Endothelial cell of umbilical vein (primary cell): ENCODE results near the gene PIKFYVE. TPM values are rescaled to one million over a fixed set of nuclear protein-coding genes. Genes with fewer than 3 reads are reported as not detected.

ENCODE experiments used
- BruUV-seq: library from RNA; stranded (reverse); fragments of 400-500 nt; replicated peaks from 2 replicates; lab custom pipeline; 2021; lab: Mats Ljungman, UMichigan
- CTCF ChIA-PET: fragments of 300-600, 350-600 bp; sonication (Branson Sonifier 250); formaldehyde crosslinking; loops from one replicate; lab custom pipeline; 2021; ENCODE audit warnings: antibody characterized with exemption, inconsistent platforms; lab: Charles Lee
- POLR2A ChIA-PET: fragments of 300-600, 350-600 bp; sonication (Branson Sonifier 250); formaldehyde crosslinking; loops from one replicate; lab custom pipeline; 2021; ENCODE audit warnings: antibody characterized with exemption, inconsistent platforms; lab: Charles Lee
- DNase-seq: peaks from one replicate; pipeline ENCODE4 v3.0.0-alpha.2; 2011; ENCODE audit warnings: low read depth, low spot score
- FAIRE-seq: peaks from 2 replicates; lab custom pipeline; 2011; peaks lifted over from hg19 to GRCh38; lab: Jason Lieb, UNC
- H2AFZ ChIP-seq: 2 replicates; pipeline ENCODE4 v1.6.0; 2012; ENCODE audit warnings: low read depth, low read length, control low read depth, inconsistent platforms
- H3K27ac ChIP-seq: 2 replicates; pipeline ENCODE4 v1.5.1; 2011; ENCODE audit warnings: low read depth, mild to moderate bottlenecking, control low read depth, low read length, moderate library complexity; ENCODE audit not compliant: insufficient read depth
- H3K27me3 ChIP-seq, 2 experiments: 2 replicates each; pipeline versions ENCODE4 v1.6.0 to v1.6.1; 2011; ENCODE audit warnings: low read length in 2 of 2, mixed read lengths in 1 of 2; ENCODE audit not compliant: control insufficient read depth in 2 of 2, insufficient read depth in 2 of 2
- H3K36me3 ChIP-seq, 2 experiments: 2 replicates in 1 of 2; 3 replicates in 1 of 2; pipeline ENCODE4 v1.5.1; 2011; ENCODE audit warnings: low read length in 2 of 2, mild to moderate bottlenecking in 1 of 2, moderate library complexity in 1 of 2; ENCODE audit not compliant: control insufficient read depth in 2 of 2, insufficient read depth in 2 of 2; ENCODE audit errors: extremely low read depth in 1 of 2
- H3K4me1 ChIP-seq: 3 replicates; pipeline ENCODE4 v1.5.1; 2011; ENCODE audit warnings: mild to moderate bottlenecking, low read length; ENCODE audit not compliant: control insufficient read depth, insufficient read depth; ENCODE audit errors: extremely low read depth
- H3K4me2 ChIP-seq: 2 replicates; pipeline ENCODE4 v1.6.1; 2011; ENCODE audit warnings: low read length, control low read depth, mixed read lengths; ENCODE audit not compliant: insufficient read depth
- H3K4me3 ChIP-seq, 3 experiments: fragments of 200-600 bp in 1 of 3; sonication (generic), shearing (Covaris generic) in 1 of 3; replicated peaks in 1 of 3; 2 replicates each; pipeline ENCODE4 v1.5.1; 2011 to 2016; ENCODE audit warnings: control low read depth in 3 of 3, low read length in 3 of 3, mild to moderate bottlenecking in 2 of 3, inconsistent platforms in 1 of 3, low read depth in 1 of 3, moderate library complexity in 1 of 3; ENCODE audit not compliant: insufficient read depth in 1 of 3
- H3K79me2 ChIP-seq: 2 replicates; pipeline ENCODE4 v1.6.0; 2012; ENCODE audit warnings: low read length, inconsistent platforms; ENCODE audit not compliant: control insufficient read depth, insufficient read depth
- H3K9ac ChIP-seq: replicated peaks from 2 replicates; pipeline ENCODE3; 2011; ENCODE audit warnings: low read length, control low read depth; ENCODE audit not compliant: insufficient read depth; ENCODE audit errors: extremely low read depth
- H3K9me1 ChIP-seq: replicated peaks from 3 replicates; pipeline ENCODE4 v1.6.0; 2011; ENCODE audit warnings: mild to moderate bottlenecking, low read length; ENCODE audit not compliant: control insufficient read depth, insufficient read depth; ENCODE audit errors: extremely low read depth
- H3K9me3 ChIP-seq: replicated peaks from 2 replicates; pipeline ENCODE4 v1.5.1; 2012; ENCODE audit warnings: low read length, inconsistent platforms; ENCODE audit not compliant: control insufficient read depth, insufficient read depth
- H4K20me1 ChIP-seq: replicated peaks from 2 replicates; pipeline ENCODE3; 2011; ENCODE audit warnings: mild to moderate bottlenecking, low read length; ENCODE audit not compliant: control insufficient read depth, insufficient read depth; ENCODE audit errors: extremely low read depth
- CTCF ChIP-seq, 2 donors: IDR thresholded peaks; 1 replicate in 1 of 2; 2 replicates in 1 of 2; pipeline ENCODE4 v1.5.1; 2011; ENCODE audit warnings: low read length in 2 of 2, mild to moderate bottlenecking in 2 of 2, moderate library complexity in 2 of 2, control low read depth in 1 of 2, inconsistent platforms in 1 of 2, low read depth in 1 of 2; ENCODE audit not compliant: insufficient read depth in 1 of 2; ENCODE audit errors: extremely low read depth in 1 of 2
- EZH2 ChIP-seq: IDR thresholded peaks from 2 replicates; pipeline ENCODE4 v1.6.1; 2012; ENCODE audit warnings: borderline replicate concordance, low read depth, mild to moderate bottlenecking, moderate library complexity, low read length, inconsistent platforms; ENCODE audit not compliant: severe bottlenecking
- FOS ChIP-seq: IDR thresholded peaks from 2 replicates; pipeline ENCODE4 v1.6.1; 2011; ENCODE audit warnings: mild to moderate bottlenecking, low read length, moderate library complexity, borderline replicate concordance; ENCODE audit not compliant: insufficient read depth
- GATA2 ChIP-seq: IDR thresholded peaks from 2 replicates; pipeline ENCODE4 v1.7.0; 2011; ENCODE audit warnings: low read depth, mild to moderate bottlenecking, moderate library complexity, mixed read lengths, low read length; ENCODE audit not compliant: insufficient read length, insufficient read depth
- JUN ChIP-seq: IDR thresholded peaks from 2 replicates; pipeline ENCODE4 v1.6.1; 2011; ENCODE audit warnings: borderline replicate concordance, low read depth; ENCODE audit not compliant: insufficient read length, insufficient read depth
- MAX ChIP-seq: IDR thresholded peaks from 2 replicates; pipeline ENCODE4 v1.6.1; 2011; ENCODE audit not compliant: insufficient read depth, insufficient read length
- MYC ChIP-seq: IDR thresholded peaks from one replicate; pipeline ENCODE4 v1.6.1; 2011; ENCODE audit warnings: mild to moderate bottlenecking, low read depth, low read length
- POLR2A ChIP-seq: IDR thresholded peaks from 2 replicates; pipeline ENCODE4 v1.6.1; 2012; ENCODE audit warnings: low read depth, mild to moderate bottlenecking, control low read depth, low read length
- POLR2AphosphoS5 ChIP-seq: IDR thresholded peaks from 2 replicates; pipeline ENCODE4 v1.6.1; 2012; ENCODE audit warnings: low read depth, mild to moderate bottlenecking, control low read depth, low read length, moderate library complexity; ENCODE audit not compliant: insufficient read depth
- dilution Hi-C: fragments of 300-500 bp; cut with MboI; formaldehyde crosslinking; loops from one replicate; pipeline ENCODE4 v1.15.0; 2019; ENCODE audit warnings: low sequenced_read_pairs; ENCODE audit not compliant: extremely low pct_ligation_motif_present
- intact Hi-C: fragments of 100-400 bp; cut with micrococcal nuclease; formaldehyde crosslinking; loops from one replicate; pipeline ENCODE4 v1.10.0; 2022
- polyA plus RNA-seq, 4 experiments: library from polyadenylated mRNA; depleted of rRNA in 3 of 4; stranded (reverse) in 3 of 4; unstranded in 1 of 4; fragments of >200 nt; gene quantifications; 2 replicates each; pipeline versions ENCODE4 v1.2.1 to v1.2.3, GENCODE V29; 2011 to 2012; ENCODE audit warnings: missing spikeins in 1 of 4
- total RNA-seq: library from RNA; stranded (reverse); gene quantifications from 2 replicates; pipeline ENCODE4 v1.2.3, GENCODE V29; 2021

Gene PIKFYVE
- total and polyA plus RNA-seq, 2 donors (not counting 3 experiments of a cell fraction or from before 2014, with no cell fraction given), result 9.0 to 28.2 TPM

GRCh38 chr2:208334230-208334629, 68.2 kb downstream of the PIKFYVE start:
- H3K9me3 ChIP-seq, result no peaks in the 10 kb centered on the region
- H3K27me3 ChIP-seq, result no peaks in the 10 kb centered on the region
- no peak for FAIRE-seq
- no peaks in the 10 kb centered on the region for H3K9me1 ChIP-seq
- no peak overlapping the region for H3K4me3 ChIP-seq
- no peak overlapping the region for H3K9ac ChIP-seq
- CTCF ChIA-PET, result no interaction called here
- intact Hi-C loops, result no loop called here
- no peaks in the 10 kb centered on the region for H4K20me1 ChIP-seq
- no peaks in the 10 kb centered on the region for H3K79me2 ChIP-seq
- DNase-seq, result no peak
- dilution Hi-C loops, result no loop called here
- no peak overlapping the region for H3K4me2 ChIP-seq
- BruUV-seq, result no TSS peak
- no peaks in the 10 kb centered on the region for H3K4me1 ChIP-seq
- peaks cover 11 to 22% of the 10 kb centered on the region in 2 experiments for H3K36me3 ChIP-seq
- no peak overlapping the region for H3K27ac ChIP-seq
- H2AFZ ChIP-seq, result no peak overlapping the region
- POLR2A ChIA-PET, result no interaction called here
- TF ChIP-seq JUN, result no peak
- TF ChIP-seq POLR2AphosphoS5, result no peak
- TF ChIP-seq FOS, result no peak
- TF ChIP-seq POLR2A, result no peak
- TF ChIP-seq GATA2, result no peak
- TF ChIP-seq MYC, result no peak
- no peak for TF ChIP-seq EZH2
- no peak for TF ChIP-seq CTCF (IDR thresholded peaks at IDR 0.05; ENCODE audit: extremely low read depth in 1 of 2, insufficient read depth in 1 of 2, low read depth in 1 of 2, low read length in 2 of 2)
- no peak for TF ChIP-seq MAX
